Activated CD4-positive, CD25-positive, alpha-beta regulatory T cell treated with anti-CD3 and anti-CD28 coated beads, Interleukin-2, amount 50 U/mL, for 24 hours (primary cell): ENCODE results near the gene SMNDC1.
A peak's percentile ranks its signal among the peaks of the same experiment; 100 is the strongest.

ENCODE experiments used
- ATAC-seq, 2 donors: fragments of 150-1000 bp; cut with Tn5 transposase; one replicate each; pipeline ENCODE4 v1.10.0; 2021; ENCODE audit warnings: mild to moderate bottlenecking in 1 of 2, moderate library complexity in 1 of 2

SMNDC1 gene

DNA sequence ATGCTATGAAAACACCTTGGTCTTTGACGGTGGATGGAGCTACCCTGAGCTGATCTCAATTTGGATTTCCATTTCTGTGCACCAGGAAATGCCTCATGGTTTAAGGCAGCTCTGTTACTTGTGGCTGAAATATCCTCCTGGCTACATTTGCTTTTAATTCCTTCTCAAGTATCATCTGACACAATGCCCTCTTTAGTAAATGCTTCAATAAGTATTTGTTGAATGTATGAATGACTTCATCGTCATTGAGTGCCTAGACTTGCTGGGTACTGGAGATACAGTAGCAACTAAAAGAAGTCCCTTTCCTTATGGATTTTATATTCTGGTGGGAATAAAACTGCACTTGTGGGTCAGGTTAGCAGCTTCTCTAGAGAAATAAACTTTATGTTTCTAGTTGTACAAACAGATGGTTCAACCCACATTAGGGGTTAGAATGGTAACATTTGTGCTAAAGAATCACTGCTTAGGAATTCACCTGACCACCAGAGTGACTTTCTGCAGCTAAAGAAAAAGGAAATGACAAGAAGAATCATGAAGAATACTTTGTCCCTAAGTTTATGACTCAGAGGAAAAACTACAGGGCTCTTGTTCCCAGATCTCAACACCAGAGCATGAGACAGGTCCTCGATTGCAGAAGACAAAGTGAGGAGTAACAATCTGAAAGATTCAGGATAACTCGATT, 21.8 kb upstream of the SMNDC1 start:
- ATAC-seq, result peak in 1 of 2 donors; percentile 19

DNA sequence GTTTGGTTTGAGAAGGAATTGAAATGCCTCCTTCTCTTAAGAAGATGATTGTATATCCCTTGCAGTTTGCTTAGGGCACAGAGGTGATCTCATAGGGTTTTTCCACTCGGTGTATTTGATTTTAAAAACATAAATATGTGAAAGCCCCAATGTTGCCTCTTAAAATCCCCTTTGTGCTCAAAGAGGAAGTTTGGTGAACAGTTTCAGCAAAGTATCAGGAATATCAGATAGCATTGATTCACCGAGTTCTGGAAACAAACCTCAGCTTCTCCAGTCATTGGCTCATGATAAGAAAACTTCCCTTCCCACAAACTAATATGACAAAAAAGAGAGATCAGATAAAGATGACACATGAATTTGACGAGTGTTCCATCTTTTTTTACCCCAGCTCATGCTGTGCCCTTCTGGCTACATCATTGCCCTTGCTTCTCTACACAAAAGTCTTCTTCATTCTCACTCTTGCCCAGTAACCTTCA, 20.1 kb upstream of the SMNDC1 start:
- peak; percentile 32 to 58 for ATAC-seq

DNA sequence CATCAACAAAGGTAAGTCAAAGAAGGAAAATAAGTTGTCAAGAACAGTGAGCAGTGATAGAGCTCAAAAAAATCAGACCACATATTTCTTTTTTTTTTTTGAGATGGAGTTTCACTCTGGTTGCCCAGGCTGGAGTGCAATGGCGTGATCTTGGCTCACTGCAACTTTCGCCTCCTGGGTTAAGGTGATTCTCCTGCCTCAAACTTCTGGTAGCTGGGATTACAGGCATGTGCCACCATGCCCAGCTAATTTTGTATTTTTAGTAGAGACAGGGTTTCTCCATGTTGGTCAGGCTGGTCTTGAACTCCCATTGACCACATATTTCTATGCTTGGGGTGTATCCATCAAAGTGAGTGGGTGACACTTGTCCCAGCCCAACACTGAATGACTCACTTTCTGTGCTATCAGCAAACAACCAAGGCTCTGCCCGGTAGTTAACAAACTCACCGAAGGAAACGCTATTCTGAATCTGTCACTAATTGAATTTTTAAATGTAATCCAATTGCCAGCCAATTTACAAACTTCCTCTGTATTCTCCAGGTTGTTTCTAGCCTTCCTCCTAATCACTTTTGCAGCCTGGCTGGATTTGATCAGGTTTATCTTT, 19.6 kb upstream of the SMNDC1 start:
- ATAC-seq, result peak in 1 of 2 donors; percentile 61

DNA sequence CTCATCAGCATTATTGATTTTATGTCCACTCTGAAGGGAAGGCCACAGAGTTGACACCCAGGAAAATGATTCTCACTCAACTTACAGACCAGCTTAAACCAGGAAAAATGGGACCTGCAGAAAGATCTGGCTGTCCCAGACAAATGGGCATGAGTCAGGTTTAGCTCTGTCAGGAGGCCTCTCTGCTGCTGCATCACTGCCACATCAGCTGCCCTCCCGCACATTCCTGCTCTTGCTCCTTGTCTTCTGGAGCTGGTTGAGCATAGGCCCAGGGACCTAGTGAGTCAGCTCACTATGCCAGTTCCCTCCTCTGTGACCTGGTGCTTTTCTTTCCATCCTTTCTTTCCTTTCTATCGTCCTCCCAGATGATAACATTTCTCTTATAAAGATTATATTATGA, 18.8 kb upstream of the SMNDC1 start:
- no peak for ATAC-seq

DNA sequence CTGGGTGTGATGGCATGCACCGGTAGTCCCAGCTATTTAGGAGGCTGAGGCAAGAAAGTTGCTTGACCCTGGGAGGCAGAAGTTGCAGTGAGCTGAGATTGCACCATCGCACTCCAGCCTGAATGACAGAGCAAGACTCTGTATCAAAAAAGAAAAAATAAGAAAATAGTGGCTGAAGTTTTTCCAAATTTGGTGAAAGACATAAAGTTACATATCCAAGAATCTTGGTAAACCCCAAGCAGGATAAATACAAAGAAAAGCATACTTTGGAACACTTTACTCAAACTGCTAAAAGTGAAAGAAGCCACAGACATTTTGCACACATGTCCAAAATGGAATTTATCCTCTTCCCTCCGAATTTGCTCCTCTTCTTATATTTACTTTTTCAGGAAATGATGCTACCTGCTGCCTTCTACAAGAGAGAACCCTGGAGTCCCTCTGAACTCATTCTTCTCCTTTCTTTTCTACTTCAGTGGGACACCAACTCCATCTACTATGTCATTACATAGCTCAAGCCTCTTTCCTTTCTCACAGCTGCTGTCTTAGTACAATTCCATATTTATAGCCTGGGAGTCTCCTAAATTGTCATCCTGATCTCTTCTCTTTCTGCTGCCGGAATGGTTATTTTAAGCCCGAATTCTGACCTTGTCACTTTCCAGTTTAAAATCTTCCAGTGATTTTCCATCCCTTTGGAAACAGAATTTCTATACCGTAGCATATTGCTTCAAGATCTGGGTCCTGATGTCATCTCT, 17.3 kb upstream of the SMNDC1 start:
- no peak for ATAC-seq

DNA sequence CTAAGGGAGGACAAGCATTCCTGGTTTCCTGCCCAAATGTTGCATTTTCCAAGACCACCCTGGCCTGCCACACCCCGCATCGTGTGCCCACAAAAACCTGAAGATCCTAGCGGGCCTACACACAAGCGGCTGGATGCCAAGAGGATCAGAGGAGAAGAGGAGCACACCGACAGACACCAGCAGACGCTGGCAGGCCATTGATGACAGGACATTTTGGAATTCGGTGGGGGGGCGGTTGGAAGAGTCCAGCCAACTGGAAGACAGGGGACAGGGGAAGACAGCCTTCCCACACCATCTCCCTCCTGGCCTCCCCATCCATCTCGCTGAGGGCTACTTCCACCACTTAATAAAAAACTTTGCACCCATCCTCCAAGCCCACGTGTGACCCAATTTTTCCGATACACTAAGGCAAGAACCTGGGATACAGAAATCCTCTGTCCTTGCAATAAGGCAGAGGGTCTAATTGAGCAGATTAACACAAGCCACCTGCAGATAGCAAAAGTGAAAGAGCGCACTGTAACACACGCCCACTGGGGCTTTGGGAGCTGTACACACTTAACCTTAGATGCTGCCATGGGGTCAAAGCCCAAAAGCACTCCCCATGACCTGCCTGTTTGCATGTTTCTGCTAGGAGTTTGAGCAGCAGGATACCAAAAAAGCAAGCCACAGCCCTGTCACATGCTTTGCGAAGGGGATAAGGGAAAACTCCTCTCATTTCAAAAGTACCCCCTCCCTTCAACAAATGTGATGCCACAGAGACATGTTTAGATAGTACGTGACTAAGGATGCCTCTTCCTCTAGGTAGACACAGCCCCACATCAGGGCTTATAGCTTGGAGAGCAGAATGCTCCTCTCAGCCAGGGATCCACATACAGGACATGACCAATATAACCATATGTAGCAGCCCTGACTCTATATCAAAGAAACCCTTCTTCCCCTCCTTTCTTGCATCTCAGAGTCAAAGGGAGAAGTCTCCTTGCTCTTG, 13.4 kb upstream of the SMNDC1 start:
- no peak for ATAC-seq

DNA sequence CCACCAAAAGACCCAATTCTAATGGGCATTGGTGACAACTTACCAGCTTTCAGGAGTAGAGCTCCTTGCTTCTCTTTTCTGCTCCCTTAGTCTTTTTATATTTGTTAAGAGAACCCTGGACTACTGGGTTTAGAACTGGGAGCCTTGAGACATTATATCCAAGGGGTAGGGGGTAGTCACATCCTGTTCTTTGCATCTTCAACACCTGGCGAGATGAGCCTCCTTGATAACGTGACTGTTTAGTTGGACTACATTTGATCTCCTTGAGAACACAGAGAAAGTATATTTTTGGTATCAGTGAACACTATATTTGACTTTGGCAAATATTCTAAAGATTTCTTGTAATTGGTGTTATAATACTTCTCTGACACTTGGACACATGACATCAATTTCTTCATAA, 9.0 kb upstream of the SMNDC1 start:
- ATAC-seq, result no peak

DNA sequence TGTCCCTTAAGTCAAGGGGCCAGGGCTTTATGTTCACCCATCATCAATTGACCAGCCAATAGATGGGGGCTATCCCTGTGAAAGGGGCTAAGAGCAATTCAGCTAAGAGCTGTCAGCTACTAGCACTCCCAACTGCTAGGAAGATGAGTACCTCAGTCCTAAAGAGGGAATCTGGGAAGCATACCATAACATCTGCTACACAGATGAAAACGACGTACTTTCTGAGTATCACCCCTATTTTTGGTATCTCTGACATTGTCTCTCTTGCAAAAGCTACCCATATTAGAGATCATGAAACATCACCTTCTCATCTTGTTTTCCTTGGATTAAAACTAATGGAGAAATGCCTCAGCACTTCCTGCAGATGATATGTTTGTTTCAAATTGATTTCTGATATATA, 7.5 kb upstream of the SMNDC1 start:
- ATAC-seq, result no peak

DNA sequence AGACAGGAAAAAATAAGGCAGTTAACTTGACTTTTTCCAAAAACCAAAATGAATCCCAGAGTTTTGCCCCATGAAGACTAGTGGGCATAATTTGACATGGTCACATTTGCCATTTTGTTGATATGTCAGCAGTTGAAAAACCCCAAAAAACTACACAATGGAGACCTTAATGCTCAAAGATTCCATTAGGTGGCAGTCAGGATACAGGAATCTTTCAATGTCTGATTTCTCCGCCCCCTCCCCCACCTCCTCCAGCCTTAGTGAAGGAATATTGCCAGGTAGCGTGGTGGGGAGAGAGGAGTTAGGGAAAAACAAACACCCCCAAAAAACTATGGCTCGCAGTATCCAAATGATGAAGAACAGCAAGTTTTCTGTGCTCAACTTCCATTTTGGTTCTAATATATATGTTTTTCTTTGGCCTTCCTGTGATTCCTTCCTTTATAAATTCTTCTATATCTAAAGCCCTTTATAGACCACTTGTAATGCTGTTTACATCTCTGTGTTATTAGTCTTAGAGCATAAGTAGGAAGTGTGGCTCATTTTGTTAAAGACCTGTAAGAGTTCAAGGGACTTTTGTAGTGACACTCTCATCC, 6.7 kb upstream of the SMNDC1 start:
- peak; percentile 48 to 53 for ATAC-seq

DNA sequence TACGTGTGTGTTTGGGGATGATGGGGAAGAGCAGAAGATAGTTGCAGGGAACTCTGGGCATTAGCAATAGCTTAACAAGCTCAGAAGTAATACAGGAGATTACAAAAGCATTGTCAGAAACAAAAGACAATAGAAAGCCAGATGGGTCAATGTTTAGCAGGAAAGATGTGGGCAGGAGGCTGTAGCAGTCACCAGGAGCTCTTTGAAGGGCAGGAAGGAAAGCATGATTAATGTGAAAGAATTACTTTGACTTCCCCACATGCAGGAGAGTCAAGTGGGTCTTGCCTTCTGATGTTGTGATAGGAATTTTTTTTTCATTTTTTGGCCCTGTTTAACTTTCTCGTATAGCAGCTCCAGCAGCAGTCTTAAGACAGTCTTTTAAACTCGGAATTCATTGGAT, 6.0 kb upstream of the SMNDC1 start:
- no peak for ATAC-seq

DNA sequence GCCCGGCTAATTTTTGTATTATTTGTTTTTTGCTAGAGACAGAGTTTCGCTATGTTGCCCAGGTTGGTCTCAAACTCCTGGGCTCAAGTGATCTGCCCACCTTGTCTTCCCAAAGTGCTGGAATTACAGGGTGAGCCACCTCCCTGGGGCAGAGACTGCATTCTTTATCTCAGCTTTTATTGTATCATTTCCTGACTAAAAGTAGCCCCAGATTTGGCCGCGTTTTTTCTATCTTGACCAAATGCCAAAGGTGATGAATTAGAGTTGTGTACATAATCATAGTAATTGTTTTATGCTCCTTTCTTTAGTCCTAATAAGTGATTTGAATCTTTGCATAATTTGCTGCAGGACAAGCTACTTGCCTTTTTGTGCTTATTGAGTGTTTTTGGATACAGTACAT, 3.1 kb upstream of the SMNDC1 start:
- no peak for ATAC-seq

DNA sequence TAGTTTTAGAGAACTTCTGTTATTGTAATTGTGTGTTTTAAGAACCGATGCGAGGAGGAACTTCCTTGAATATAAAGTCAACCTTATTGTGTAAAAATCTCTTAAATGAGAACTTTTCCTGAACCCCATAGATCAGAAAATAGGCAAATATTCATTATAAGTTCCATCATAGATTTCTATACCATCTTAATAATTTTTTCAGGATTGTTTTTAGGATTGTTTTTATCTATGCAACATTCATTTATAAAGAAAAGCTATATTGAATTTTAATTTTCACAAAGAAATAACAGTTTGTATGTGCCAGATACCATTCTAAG, 1.7 kb upstream of the SMNDC1 start:
- no peak for ATAC-seq

DNA sequence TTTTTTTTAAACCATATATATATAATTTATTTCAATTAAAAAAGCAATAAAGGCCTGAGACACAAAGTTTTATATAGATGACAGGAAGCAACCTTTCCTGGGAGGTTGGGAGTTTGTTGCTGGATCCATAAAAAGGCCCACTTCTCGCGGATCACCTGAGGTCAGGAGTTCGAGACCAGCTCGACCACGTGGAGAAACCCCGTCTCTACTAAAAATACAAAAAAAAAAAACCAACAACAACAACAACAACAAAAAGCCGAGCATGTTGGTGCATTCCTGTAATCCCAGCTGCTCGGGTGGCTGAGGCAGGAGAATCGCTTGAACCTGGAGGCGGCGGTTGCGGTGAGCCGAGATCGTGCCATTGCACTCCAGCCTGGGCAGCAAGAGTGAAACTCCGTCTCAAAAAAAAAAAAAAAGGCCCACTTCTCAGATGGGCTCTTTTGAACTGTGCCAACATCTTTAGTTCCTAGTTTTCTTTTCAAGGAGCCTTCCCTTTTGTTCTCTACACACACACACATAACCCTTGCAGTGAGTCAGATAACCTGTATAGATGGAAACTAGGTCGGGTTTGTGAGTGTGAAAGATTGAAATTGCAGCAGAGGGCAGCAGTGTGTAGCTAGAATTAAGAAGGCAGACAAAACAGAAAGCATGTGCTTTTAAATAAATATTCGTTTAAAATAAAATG, 1.2 kb upstream of the SMNDC1 start:
- peak; percentile 69 to 70 for ATAC-seq

DNA sequence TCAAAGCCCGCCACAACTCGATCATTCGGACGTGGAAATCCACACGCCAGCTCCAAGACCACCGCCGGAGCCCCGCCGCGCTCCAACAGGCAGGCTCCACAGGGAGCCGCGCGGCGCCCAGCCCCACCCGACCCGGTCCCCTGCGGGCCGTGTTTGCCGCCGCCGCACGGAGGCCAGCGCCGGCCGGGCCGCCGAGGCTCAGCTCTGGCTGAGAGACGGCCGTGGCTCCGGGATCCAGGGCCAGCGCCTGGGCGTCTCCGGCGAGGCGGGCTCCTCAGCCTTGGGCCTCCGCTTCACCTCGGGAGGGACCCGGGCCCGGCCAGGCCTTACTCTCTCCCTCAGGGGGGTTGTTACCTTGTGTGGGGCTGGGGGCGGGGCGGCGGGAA, 333 bp downstream of the SMNDC1 start:
- peak; percentile 52 to 55 for ATAC-seq

DNA sequence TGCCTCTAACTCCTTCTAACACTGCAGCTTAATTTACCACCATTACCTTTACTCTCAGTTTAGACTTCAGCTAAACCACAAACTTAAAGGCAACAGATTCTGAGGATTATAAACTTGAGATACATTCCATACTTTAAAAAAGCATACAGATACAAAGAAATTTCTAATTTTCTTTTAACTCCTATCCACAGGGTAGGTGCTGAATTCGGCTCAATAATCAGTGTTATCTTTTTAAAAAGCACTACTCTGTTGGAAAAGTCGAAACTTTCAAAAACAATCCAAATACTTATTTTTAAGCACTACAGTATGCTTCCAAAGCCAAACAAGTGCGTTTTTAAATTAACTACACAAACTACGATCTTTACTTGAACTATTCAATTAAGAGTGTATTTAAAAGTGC, 1.0 kb downstream of the SMNDC1 start:
- no peak for ATAC-seq

DNA sequence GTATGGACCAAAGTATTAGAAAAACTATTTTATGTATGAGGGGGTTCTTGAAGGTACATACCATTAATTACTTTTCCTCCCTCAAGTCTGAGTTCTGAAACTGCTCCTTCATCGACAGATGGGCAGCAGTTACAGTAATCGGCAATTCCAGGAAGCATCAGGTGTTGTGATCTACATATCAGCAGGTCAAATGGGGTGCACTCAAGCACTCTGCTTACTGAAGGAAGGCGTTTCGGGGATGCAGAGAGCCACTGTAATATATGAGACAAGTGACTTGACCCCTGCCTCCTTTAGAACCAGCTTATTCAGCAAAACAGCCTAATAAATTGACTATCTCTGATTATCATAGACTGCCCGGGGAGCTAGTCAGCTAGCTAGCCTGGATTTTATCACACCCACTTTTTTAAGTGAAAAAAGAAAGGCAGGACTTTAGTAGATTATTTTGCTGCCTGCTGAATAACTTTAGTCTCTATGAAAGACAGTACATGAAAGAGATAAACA, 4.2 kb downstream of the SMNDC1 start:
- ATAC-seq, result no peak

DNA sequence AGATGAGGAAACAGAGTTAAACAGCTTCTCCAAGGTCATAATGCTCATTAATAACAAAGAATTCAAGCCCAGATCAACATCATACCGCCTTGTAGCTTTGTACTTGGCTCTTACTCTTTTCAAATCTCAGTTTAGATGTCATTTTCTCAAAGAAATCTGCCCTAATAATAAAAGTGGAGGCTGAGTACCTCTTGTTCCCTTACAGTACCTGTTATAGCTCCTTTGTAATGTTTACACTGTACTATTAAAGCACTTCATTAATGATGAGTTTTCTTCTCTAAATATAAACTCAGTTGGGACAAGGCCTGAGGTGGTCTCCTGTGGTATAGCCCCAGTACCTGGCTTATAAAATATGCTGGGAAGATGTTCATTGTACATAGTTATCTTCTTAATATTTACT, 7.8 kb downstream of the SMNDC1 start:
- ATAC-seq, result no peak

DNA sequence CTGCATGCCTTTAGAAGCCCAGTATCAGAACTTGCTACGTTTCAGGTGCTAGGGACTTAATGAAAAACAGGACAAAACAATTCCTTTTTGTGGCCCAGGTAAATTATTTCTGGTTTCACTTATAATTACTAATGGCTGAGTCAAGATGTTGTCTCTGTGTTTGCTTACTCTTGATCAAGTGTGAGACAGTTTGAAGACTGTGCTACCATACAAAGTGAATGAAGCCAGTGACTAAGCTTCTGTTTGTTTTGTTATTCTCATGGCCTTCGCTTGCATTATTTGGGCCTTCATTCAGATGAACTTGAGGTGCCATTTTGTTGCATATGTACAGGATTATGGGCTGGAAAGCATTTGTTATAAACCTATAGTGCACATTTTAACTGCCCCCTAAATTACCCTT, 17.9 kb downstream of the SMNDC1 start:
- ATAC-seq, result peak; percentile 51 to 56

DNA sequence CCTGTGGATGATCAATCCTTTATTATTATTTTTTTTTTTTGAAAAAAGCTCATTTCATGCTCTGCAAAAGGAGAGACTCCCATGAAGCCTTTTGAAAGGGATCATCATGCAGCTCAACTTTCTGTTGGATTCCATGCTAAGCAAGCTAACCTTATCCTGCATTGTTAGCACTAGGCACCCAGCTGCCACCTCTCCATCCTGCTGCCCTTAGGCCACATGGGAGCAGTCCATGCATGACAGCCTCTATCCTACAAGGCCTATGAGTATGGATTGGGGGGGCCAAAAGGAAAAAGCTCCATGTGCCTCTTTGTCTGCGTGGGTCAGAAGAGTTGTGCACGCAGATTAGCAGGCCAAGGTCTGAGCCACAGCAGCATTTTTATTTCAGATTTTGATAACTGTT, 19.2 kb downstream of the SMNDC1 start:
- ATAC-seq, result no peak

DNA sequence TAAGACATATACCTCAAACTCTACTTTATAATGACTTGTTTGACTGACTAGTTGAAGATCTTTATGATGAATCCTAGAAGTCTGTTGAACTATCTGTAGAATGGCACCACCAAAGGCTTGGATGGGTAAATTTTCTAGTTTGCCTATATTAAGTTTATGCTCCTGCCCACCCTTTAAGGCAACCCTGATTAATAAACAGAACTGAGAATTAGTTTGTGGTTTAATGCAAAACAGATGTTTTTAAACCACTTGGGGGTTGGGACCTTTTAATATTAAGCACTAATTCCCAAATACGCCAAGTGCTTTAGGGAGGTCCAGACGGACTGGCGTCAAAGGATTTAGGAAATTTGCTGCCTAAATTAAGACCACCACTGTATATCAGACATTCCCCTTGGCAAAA, 20.5 kb downstream of the SMNDC1 start:
- no peak for ATAC-seq

DNA sequence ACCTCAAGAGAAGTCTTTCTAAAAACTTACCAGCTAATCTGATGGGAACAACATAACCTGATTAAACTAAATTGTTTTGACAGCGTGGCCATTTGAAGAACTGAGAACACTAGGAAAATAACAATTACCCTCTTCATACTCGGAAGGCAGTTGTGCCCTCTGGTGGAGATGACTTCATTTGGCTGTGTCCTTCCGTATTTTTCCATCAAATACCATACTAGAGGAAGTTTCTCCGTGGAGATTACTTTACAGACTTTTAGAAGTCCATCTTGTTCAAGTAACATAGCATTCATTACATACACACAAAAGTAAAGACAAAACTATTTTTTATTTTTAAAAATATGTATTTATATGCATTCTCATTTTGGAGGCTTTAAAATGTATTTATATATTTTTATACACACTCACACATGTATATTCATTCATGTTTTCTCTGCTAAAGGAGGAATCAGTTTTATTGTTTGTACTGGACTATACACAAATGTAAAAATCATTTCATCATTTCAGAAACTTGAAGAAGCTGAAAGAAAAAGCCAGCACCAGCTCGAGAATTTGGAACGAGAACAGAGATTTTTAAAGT, 25.2 kb downstream of the SMNDC1 start:
- peak in 1 of 2 donors; percentile 51 for ATAC-seq
